ENCODE results near the gene C3orf20.
"Not testable (repeated sequence)": the region's sequence is repeated elsewhere in the genome, so short reads cannot be mapped to it uniquely, and the experiment has no call there.

C3orf20 gene

DNA sequence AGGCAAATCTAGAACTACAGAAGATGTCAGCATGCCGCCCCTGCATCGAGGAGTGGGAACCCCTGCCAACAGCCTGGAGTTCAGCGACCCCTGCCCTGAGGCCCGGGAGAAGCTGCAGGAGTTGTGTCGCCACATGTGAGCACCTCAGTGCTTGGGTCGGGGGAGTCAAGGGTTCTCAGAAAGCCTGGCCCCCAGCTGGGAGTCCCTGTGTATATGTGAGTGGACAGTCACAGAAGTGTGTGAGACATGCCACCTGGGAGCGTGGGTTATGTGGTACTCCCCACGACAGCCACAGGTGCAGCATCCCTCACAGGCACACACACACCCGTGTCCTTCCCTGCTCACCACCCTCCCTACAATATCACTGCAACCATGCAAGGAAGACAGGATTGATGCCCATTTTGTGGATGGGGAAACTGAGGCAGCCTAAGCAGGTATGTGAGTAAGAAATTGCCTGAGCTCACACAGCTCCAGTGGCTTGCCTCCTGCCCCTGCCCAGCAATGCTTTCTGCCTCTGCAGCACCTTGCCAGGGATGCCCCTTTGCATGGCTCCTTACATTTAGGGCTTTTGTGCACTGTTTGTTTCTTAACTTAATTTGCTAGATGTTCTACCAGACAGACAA lies 28.3 kb downstream of the C3orf20 start:
- no peak for DNase-seq

DNA sequence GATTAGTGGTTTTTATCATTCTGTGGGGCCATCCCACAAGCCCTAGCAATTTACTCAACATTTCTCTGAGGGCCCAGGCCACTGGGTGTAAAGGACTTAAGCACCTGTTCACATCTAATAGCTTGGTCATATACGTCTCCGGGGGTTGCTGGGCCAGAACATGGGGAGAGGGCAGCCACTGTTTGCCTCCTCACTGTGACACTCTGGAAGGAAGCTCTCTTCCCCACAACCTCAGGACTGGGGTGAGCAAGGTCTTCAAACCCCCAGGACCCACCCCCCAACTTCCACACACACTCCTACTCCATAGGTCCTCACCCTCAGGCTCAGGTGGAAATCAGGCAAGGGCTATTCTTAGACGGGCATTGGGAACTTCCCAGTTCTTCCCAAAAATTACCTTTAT lies 28.9 kb downstream of the C3orf20 start:
- no peak for DNase-seq

DNA sequence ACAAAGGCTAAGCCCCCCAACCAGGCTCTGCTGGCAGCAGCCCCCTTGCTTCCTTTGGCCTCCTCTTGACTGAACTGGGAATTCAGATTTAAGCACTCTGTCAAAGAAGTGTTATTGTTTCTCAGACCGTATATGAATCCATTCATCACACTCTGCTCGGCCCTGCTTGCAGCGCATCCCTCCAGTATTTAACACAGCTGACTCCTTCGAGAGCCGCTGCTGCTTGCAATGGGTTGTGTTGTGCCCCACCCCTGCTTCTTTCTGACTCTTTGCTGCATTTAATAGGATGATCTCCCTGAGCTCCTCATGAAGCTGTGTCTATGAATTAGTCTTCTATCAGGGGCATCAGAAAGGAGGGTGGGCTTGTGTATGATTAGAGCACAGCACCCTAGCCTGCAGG lies 31.2 kb downstream of the C3orf20 start:
- DNase-seq, result no peak

DNA sequence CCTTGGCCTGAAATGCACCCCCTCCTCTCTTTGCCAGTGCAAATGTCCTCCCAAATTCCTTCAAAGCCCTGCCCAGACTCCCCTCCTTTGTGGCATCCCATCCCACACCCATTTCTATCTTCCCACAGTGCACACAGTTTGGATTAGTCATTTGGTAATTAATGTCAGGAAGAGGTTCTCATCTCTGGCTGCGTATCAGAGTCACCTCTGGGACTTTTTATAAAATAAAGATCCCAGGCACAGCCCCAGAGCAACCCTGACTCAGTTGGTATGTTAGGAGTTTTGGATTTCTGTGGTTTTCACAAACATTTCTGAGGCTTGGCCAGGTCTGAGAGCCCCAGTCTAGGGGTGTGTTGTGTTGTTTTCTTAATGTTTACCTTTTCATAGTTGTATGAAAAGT lies 41.6 kb downstream of the C3orf20 start:
- no peak for DNase-seq

GRCh38 chr3:14717307-14717706 lies 42.4 kb downstream of the C3orf20 start:
- DNase-seq, result no peak

DNA sequence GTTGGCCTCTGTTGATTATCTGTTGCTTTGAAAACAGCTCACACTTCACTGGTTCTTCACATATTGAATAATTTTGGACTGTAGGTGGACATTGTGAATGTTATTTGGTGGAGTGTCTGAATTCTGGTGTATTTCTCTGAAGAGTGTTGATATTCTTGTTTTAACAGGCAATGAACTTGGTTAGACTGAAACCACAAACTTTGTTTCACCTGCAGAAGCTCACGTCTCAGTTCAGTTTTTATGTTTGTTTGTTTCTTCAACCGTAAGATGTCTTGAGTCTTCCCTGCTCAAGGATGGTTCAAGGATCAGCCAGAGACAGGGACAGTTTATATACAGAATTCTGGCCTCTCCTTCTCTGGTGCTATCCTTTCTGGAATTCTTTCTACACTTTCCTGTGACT lies 43.6 kb downstream of the C3orf20 start:
- DNase-seq, result no peak

DNA sequence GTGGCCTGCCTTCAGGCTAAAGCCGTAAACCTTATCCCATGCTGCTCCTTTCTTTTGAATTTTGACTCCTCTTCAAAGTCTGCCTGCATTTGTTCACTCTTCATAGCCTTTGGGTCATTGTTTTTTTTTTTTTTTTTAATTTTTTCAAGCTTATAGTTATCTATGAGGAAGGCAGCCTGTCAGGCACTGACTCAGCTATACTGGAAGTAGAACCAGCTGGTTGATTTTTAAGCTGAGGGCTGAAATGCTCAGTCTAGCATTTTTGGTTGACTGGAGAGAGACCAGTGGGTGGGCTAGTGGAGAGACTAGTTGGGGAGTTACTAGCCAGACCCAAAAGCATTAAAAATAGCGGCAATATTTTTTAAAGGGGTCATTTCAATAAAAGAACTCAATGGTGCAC lies 44.1 kb downstream of the C3orf20 start:
- DNase-seq, result no peak

DNA sequence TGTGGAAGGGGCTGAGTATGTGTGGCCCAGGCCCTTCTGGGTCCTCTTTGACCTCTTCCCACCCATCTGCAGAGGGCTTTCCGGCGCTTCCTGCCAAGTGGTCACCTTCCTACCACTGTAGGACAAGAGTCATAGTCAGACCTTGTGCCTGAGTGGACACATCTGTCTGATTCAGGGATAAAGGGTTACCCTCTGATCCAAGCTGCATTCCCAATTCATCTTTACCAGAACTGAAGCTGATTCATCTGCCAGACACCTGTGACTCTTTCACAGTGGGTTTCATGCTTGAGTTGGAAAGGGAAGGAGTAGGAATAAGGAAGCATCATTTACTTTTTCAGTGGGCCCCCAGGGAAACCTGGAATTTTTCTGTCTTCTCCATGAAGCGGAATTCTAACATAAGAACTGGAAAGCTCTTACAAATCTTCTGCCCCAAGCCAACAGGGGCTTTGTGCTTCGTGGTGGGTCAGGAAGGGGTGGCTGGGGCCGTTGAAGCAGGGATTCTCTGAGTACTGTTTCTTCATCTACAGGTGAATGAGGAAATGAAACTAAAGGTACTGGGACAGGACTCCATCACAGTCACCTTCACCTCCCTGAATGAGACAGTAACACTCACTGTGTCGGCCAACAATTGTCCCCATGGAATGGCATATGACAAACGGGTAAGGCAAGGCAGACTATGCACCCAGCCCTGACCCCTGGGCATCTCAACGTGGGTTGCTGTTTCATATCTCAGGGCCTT lies 46.4 kb downstream of the C3orf20 start:
- DNase-seq, result no peak

GRCh38 chr3:14725013-14725412 lies 50.1 kb downstream of the C3orf20 start:
- DNase-seq, result no peak

DNA sequence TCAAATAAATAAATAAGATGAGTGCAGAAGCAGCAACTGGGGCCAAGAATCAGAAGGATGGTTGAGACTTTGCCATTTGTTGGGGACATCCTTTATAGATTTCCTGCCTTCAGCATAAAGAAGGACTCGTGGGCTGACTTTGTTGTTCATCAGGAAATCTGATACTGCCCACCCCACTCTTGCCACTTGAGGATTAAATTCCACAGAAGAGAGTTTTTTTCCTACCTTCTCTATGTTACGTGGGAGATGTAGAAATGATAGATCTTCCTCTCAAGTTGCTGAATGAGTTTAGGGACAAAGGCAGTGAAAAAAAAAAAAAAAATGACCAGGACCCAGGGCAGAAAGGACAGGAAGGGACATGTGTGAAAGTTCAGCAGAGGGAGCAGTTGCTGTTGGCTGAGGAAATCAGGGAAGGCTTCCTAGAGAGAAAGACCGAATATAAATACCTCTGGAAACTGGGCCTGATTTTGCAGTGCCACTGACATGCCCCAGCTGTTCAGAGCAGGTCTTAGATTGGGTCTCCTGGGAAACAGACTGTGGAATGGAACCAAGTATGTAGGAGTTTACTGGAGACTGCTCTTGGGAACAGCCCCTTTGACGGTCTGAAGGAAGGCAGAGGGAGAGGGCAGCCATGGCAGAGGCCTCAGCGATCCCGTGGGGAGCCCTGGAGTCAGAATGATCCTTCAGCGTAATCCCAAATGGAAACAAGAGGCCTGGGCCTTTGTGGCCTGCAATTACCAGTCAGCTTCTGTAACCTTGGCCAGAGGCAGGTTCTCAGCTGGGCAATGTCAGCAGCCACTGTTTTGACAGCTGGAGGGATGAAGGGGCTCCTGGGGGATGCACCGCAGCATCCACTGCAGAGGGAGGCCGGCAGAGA lies 50.9 kb downstream of the C3orf20 start:
- no peak for DNase-seq

GRCh38 chr3:14726441-14726780 lies 51.5 kb downstream of the C3orf20 start:
- no peak for DNase-seq

- DNase-seq, result no peak
These were observed 53.2 kb downstream of the C3orf20 start for GRCh38 chr3:14728113-14728512.

DNA sequence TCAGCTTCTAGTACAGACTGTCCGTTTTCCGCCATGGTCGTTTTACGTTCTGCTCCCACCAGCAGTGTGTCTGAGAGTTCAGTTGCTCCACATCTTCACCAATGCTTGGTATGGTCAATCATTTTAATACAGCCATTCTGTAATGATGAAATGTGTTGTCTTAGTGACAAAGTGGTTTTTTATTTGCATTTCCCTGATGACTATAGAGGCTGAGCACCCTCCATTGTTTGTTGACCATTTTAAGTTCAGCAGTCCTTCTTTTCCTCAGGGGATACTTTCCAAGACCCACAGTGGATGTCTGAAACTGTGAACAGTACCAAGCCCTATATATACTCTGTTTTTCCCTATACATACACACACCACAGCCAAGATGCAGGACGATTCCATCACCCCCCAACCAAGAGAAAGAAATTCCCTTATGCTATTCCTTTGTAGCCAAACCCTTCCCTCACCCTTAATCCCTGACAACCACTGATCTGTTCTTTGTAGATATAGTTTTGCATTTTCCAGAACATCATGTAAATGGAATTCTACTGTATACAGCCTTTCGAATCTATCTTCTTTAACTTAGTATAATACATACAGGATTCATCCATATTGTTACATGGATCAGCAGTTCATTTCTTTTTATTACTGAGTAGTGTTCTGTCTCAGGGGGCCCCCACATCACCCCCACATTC lies 55.9 kb downstream of the C3orf20 start:
- DNase-seq, result no peak

GRCh38 chr3:14740983-14741382 lies 66.0 kb downstream of the C3orf20 start:
- no peak for DNase-seq

DNA sequence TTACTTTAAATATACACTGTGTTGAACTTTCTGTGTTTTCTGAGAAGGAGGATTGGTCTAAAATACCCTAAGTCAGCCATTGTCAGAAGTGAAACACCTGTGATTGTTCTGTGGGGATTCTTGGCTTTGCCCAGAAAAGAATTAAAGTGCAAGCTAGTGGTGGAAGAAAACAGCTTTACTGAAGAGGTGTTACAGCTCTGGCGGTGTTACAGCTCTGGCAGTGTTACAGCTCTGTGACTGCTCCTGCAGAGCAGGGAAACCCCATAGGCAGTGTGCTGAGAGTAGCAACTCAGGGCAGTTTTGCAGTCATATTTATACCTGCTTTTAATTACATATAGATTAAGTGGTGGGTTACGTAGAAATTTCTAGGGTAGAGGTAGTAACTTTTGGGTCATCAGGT lies 66.6 kb downstream of the C3orf20 start:
- no peak for DNase-seq

DNA sequence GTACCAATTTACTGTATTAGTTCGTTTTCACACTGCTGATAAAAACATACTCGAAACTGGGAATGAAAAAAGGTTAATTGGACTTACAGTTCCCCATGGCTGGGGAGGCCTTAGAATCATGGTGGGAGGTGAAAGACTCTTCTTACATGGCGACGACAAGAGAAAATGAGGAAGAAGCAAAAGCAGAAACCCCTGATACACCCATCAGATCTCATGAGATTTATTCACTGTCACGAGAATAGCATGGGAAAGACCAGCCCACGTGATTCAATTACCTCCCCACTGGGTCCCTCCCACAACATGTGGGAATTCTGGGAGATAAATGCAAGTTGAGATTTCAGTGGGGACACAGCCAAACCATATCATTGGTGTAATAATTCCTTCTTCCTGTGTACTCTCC lies 69.6 kb downstream of the C3orf20 start:
- no peak for DNase-seq

- DNase-seq, result no peak
These were observed 75.7 kb downstream of the C3orf20 start for GRCh38 chr3:14750650-14751049.

GRCh38 chr3:14752979-14753378 lies 78.0 kb downstream of the C3orf20 start:
- DNase-seq, result not testable (repeated sequence)

DNA sequence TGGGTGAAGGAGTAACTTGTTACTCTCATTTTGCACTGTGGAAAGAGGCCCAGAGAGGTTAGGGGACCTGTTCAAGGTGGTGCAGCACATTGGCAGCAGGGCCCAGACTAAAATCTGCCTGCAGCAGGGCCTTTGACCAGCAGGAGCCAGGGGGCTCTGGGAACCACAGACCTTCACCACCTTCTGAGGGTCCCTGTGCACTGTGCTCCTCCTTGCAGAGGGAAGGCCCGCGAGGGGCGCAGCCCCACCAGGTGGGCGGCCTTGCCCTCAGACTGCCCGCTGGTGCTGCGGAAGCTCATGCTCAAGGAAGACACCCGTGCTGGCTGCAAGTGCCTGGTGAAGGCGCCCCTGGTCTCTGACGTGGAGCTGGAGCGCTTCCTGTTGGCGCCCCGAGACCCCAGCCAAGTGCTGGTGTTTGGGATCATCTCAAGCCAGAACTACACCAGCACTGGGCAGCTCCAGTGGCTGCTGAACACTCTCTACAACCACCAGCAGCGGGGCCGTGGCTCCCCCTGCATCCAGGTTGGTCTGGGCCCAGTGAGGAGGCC lies 82.3 kb downstream of the C3orf20 start:
- DNase-seq, result no peak

DNA sequence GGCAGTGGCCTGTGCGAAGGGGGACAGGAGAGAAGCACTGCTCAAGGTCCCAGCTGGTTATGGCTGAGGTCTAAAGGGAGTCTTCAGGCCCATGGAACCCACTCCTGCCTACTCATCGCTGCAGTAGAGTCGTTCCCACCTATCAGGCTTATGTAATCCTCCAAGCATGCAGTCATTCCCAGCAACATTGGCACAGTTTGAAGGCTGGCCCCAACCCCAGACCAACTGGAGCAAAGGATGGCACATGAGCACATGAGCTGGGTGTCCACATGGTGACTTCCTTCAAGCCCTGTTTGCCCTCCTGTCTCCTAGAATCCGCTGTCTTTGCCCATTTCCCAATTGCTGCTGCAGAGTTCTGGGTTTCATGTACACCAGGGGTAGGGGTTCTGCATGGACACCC lies 83.4 kb downstream of the C3orf20 start:
- no peak for DNase-seq

- no peak for DNase-seq
These were observed 84.0 kb downstream of the C3orf20 start for GRCh38 chr3:14758959-14759358.

DNA sequence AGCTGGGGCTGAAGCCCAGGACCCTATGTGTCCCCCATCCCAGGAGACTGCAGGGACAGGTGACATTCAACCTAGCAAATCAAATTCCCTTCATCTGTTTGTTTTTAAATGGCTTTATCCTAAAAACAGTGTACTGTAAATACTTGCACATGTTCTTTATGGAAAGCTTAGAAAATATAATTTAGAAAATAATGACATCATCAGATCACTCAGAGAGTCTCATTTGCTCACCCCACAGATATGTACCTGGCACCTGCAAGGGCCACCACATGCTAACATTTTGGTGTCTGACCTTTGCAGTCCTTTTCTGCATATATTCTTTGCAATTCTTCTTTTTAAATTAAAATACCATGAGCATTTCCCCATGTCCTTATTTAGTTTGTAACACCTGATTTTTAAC lies 85.2 kb downstream of the C3orf20 start:
- DNase-seq, result no peak

GRCh38 chr3:14761121-14761672 lies 86.3 kb downstream of the C3orf20 start:
- DNase-seq, result no peak
